PFSK-1 (cell line): ENCODE results near the gene GNG8.

Source experiments
- FOXP2 ChIP-seq: optimal IDR thresholded peaks from 2 replicates; pipeline ENCODE3; 2011; ENCODE audit warnings: borderline replicate concordance, control low read depth, inconsistent platforms; ENCODE audit not compliant: insufficient read depth; ENCODE audit errors: extremely low read length, extremely low read depth
- POLR2AphosphoS5 ChIP-seq: IDR thresholded peaks from 2 replicates; pipeline ENCODE4 v1.6.1; 2012; ENCODE audit warnings: low read depth, mild to moderate bottlenecking, control low read depth, low read length, moderate library complexity
- REST ChIP-seq, 2 experiments: IDR thresholded peaks; 2 replicates each; pipeline versions ENCODE4 v1.6.1 to v1.8.0; 2011 to 2012; ENCODE audit warnings: low read depth in 2 of 2, low read length in 2 of 2, control low read depth in 1 of 2, inconsistent platforms in 1 of 2, mild to moderate bottlenecking in 1 of 2, moderate library complexity in 1 of 2; ENCODE audit not compliant: insufficient read depth in 1 of 2
- TAF1 ChIP-seq: IDR thresholded peaks from 2 replicates; pipeline ENCODE4 v1.6.1; 2012; ENCODE audit warnings: low read length, control low read depth, borderline replicate concordance; ENCODE audit not compliant: insufficient read depth

GRCh38 chr19:46670813-46671212, 34.8 kb upstream of the GNG8 start:
- no peak for TF ChIP-seq TAF1
- TF ChIP-seq POLR2AphosphoS5 = no peak
- no peak for TF ChIP-seq REST (IDR thresholded peaks at IDR 0.05; ENCODE audit: insufficient read depth in 1 of 2, low read depth in 2 of 2, low read length in 2 of 2)
- TF ChIP-seq FOXP2 = no peak
